Measurements from ENCODE around the gene NAT14. TPM values are rescaled to one million over a fixed set of nuclear protein-coding genes. Genes with fewer than 3 reads are reported as not detected.
"Not testable (repeated sequence)": the region's sequence is repeated elsewhere in the genome, so short reads cannot be mapped to it uniquely, and the experiment has no call there.

The NAT14 gene
- total RNA-seq, 1 donor from 2014 or later, result 11.4 TPM

DNA sequence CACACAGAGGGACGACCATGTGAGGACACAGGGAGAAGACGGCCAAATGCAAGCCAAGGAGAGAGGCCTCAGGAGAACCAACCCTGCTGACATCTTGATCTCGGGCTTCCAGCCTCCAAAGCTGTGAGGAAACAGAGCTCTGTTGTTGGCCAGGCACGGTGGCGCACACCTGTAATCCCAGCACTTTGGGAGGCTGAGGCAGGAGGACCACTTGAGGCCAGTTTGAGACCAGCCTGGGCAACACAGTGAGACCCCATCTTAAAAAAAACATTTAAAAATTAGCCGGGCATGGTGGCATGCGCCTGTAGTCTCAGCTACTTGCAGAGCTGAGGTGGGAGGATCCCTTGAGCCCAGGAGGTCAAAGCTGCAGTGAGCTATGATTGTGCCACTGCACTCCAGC lies 49.3 kb downstream of the NAT14 start:
- intact Hi-C loops (cut with micrococcal nuclease), result not testable (repeated sequence)

GRCh38 chr19:55535173-55535964 lies 50.4 kb downstream of the NAT14 start:
- intact Hi-C loops (cut with micrococcal nuclease), result no loop called here

GRCh38 chr19:55535965-55536350 lies 51.0 kb downstream of the NAT14 start:
- intact Hi-C loops (cut with micrococcal nuclease), result no loop called here

- intact Hi-C loops (cut with micrococcal nuclease), result no loop called here
These were observed 51.4 kb downstream of the NAT14 start for GRCh38 chr19:55536366-55536765.

Other genes with a start within 250 kb of the NAT14 start
- 242 and 247 TPM in 2 replicates for gene PPP6R1, start 226.2 kb upstream of the NAT14 start, total RNA-seq
- 30.0 and 33.5 TPM in 2 replicates for gene HSPBP1, start 205.1 kb upstream of the NAT14 start, total RNA-seq
- 8.1 and 10.0 TPM in 2 replicates for gene BRSK1, start 201.2 kb upstream of the NAT14 start, total RNA-seq
- 0.93 and 1.4 TPM in 2 replicates for gene TMEM150B, start 159.8 kb upstream of the NAT14 start, total RNA-seq
- 15.4 and 19.9 TPM in 2 replicates for gene KMT5C, start 145.3 kb upstream of the NAT14 start, total RNA-seq
- 0.44 and 0.51 TPM in 2 replicates for gene COX6B2, start 130.5 kb upstream of the NAT14 start, total RNA-seq
- gene GARIN5B, start 121.9 kb upstream of the NAT14 start, total RNA-seq, result not detected in 2 replicates
- 0.51 and 0.74 TPM in 2 replicates for gene IL11, start 114.7 kb upstream of the NAT14 start, total RNA-seq
- not detected in 2 replicates for gene TMEM190, start 108.4 kb upstream of the NAT14 start, total RNA-seq
- gene TMEM238, start 100.9 kb upstream of the NAT14 start, total RNA-seq, result 11.8 and 14.8 TPM in 2 replicates
- gene RPL28, start 99.3 kb upstream of the NAT14 start, total RNA-seq, result 2,242 and 2,308 TPM in 2 replicates
- gene UBE2S, start 77.4 kb upstream of the NAT14 start, total RNA-seq, result 167 and 180 TPM in 2 replicates
- not detected in 2 replicates for gene SHISA7, start 41.9 kb upstream of the NAT14 start, total RNA-seq
- 18.3 and 22.5 TPM in 2 replicates for gene ISOC2, start 23.5 kb upstream of the NAT14 start, total RNA-seq
- gene C19orf85, start 20.4 kb upstream of the NAT14 start, total RNA-seq, result not detected in 2 replicates
- gene ZNF628, start 8.6 kb upstream of the NAT14 start, total RNA-seq, result 6.3 and 8.9 TPM in 2 replicates
- gene SSC5D, start 3.2 kb downstream of the NAT14 start, total RNA-seq, result 0.15 and 0.39 TPM in 2 replicates
- gene SBK2, start 51.9 kb downstream of the NAT14 start, total RNA-seq, result not detected in 2 replicates
- gene SBK3, start 60.4 kb downstream of the NAT14 start, total RNA-seq, result not detected in 2 replicates
- 7.3 and 8.0 TPM in 2 replicates for gene ZNF579, start 95.7 kb downstream of the NAT14 start, total RNA-seq
- 14.9 and 15.5 TPM in 2 replicates for gene FIZ1, start 114.3 kb downstream of the NAT14 start, total RNA-seq
- gene ZNF524, start 115.1 kb downstream of the NAT14 start, total RNA-seq, result 21.0 and 25.4 TPM in 2 replicates
- gene ZNF865, start 120.5 kb downstream of the NAT14 start, total RNA-seq, result 15.8 and 16.8 TPM in 2 replicates
- 4.6 and 4.7 TPM in 2 replicates for gene ZNF784, start 139.4 kb downstream of the NAT14 start, total RNA-seq
- gene ZNF580, start 155.8 kb downstream of the NAT14 start, total RNA-seq, result 42.6 and 46.1 TPM in 2 replicates
- 22.0 and 23.6 TPM in 2 replicates for gene ZNF581, start 158.5 kb downstream of the NAT14 start, total RNA-seq
- 8.9 TPM in 2 replicates for gene CCDC106, start 163.0 kb downstream of the NAT14 start, total RNA-seq
- gene U2AF2, start 169.8 kb downstream of the NAT14 start, total RNA-seq, result 258 and 268 TPM in 2 replicates
- gene EPN1, start 190.0 kb downstream of the NAT14 start, total RNA-seq, result 55.9 and 58.2 TPM in 2 replicates

Data from T-helper 1 cell treated with Interleukin-12 subunit alpha and Interleukin-12 subunit beta and Interleukin-4 antibody, amounts not matched to agents 30 ng/mL and 1 ng/mL, for 36 hours (primary cell).